HEK293 (cell line): Measurements from ENCODE around the gene SELENOM.

ENCODE experiments used
- CTCF ChIA-PET: fragments of 350-600 bp; formaldehyde crosslinking; extraction: SDS; loops from one replicate; lab custom pipeline; 2021; ENCODE audit warnings: antibody characterized with exemption; lab: Yijun Ruan, JAX
- POLR2A ChIA-PET: fragments of 300-600 bp; formaldehyde crosslinking; extraction: SDS; loops from one replicate; lab custom pipeline; 2020; ENCODE audit warnings: antibody characterized with exemption, inconsistent platforms; lab: Yijun Ruan, JAX
- H3K27ac ChIP-seq: fragments of 200-500 bp; sonication (Bioruptor generic); 2 replicates; pipeline ENCODE4 v1.5.1; 2014; ENCODE audit warnings: low read depth, low read length, control low read depth, inconsistent platforms; ENCODE audit errors: extremely low read depth
- H3K36me3 ChIP-seq, 2 experiments: fragments of 200-500 bp in 1 of 2; sonication (Bioruptor generic) in 1 of 2; 1 replicate in 1 of 2; 2 replicates in 1 of 2; pipeline ENCODE4 v1.5.1; 2014 to 2017; ENCODE audit warnings: inconsistent platforms in 2 of 2, low read length in 2 of 2; ENCODE audit not compliant: control insufficient read depth in 2 of 2, insufficient read depth in 1 of 2
- H3K4me1 ChIP-seq: fragments of 200-500 bp; sonication (Bioruptor generic); 2 replicates; pipeline ENCODE4 v1.5.1; 2014; ENCODE audit warnings: mild to moderate bottlenecking, low read length, inconsistent platforms; ENCODE audit not compliant: control insufficient read depth, insufficient read depth
- H3K4me3 ChIP-seq: 2 replicates; pipeline ENCODE4 v1.5.1; 2011; ENCODE audit warnings: low read depth, mild to moderate bottlenecking, control low read depth, low read length, moderate library complexity
- H3K9me3 ChIP-seq: fragments of 200-500 bp; sonication (Bioruptor generic); 2 replicates; pipeline ENCODE4 v1.5.1; 2014; ENCODE audit warnings: low read depth, low read length, inconsistent platforms; ENCODE audit not compliant: control insufficient read depth, insufficient read depth
- BCL11B ChIP-seq: fragments of 450-650 bp; formaldehyde crosslinking; IDR thresholded peaks from 2 replicates; pipeline ENCODE4 v1.5.1; 2016; ENCODE audit warnings: low read depth, missing biosample characterization, missing genetic modification characterization
- SP7 ChIP-seq: fragments of 450-650 bp; formaldehyde crosslinking; IDR thresholded peaks from 2 replicates; pipeline ENCODE4 v1.5.1; 2016; ENCODE audit warnings: missing biosample characterization, missing genetic modification characterization
- TRIM28 ChIP-seq: IDR thresholded peaks from 2 replicates; pipeline ENCODE4 v1.6.1; 2011; ENCODE audit warnings: low read length, control low read depth, borderline replicate concordance
- WT1 ChIP-seq: fragments of 450-650 bp; formaldehyde crosslinking; IDR thresholded peaks from 2 replicates; pipeline ENCODE4 v1.5.1; 2016; ENCODE audit warnings: missing biosample characterization, missing genetic modification characterization
- ZBTB6 ChIP-seq: fragments of 450-650 bp; formaldehyde crosslinking; IDR thresholded peaks from 2 replicates; pipeline ENCODE4 v1.5.1; 2017; ENCODE audit warnings: missing biosample characterization, missing genetic modification characterization
- ZNF449 ChIP-seq: fragments of 450-650 bp; formaldehyde crosslinking; IDR thresholded peaks from 2 replicates; pipeline ENCODE4 v1.5.1; 2017; ENCODE audit warnings: missing biosample characterization, mild to moderate bottlenecking, missing genetic modification characterization, moderate library complexity
- ZNF510 ChIP-seq: fragments of 450-650 bp; formaldehyde crosslinking; IDR thresholded peaks from 2 replicates; pipeline ENCODE4 v1.5.1; 2018; ENCODE audit warnings: mild to moderate bottlenecking, missing genetic modification characterization, missing biosample characterization; ENCODE audit not compliant: insufficient replicate concordance
- ZNF514 ChIP-seq: fragments of 450-650 bp; formaldehyde crosslinking; IDR thresholded peaks from 2 replicates; pipeline ENCODE4 v1.5.1; 2016; ENCODE audit warnings: missing biosample characterization, missing genetic modification characterization
- ZNF558 ChIP-seq: fragments of 450-650 bp; formaldehyde crosslinking; IDR thresholded peaks from 2 replicates; pipeline ENCODE4 v1.5.1; 2016; ENCODE audit warnings: missing biosample characterization, missing genetic modification characterization
- ZNF654 ChIP-seq: fragments of 450-650 bp; formaldehyde crosslinking; IDR thresholded peaks from 2 replicates; pipeline ENCODE4 v1.5.1; 2016; ENCODE audit warnings: low read depth, missing biosample characterization, missing genetic modification characterization
- ZNF670 ChIP-seq: fragments of 450-650 bp; formaldehyde crosslinking; IDR thresholded peaks from 2 replicates; pipeline ENCODE4 v1.5.1; 2016; ENCODE audit warnings: missing biosample characterization, missing genetic modification characterization, low read depth
- ZNF701 ChIP-seq: fragments of 450-650 bp; formaldehyde crosslinking; IDR thresholded peaks from 2 replicates; pipeline ENCODE4 v1.5.1; 2016; ENCODE audit warnings: missing biosample characterization, missing genetic modification characterization
- ZSCAN30 ChIP-seq: fragments of 450-650 bp; IDR thresholded peaks from 2 replicates; pipeline ENCODE4 v1.5.1; 2018; ENCODE audit warnings: missing biosample characterization, mild to moderate bottlenecking, missing genetic modification characterization, moderate library complexity
- TF ChIP-seq, protein P1 (sequence below): fragments of 450-650 bp; formaldehyde crosslinking; IDR thresholded peaks from 2 replicates; pipeline ENCODE4 v1.5.1; 2016; ENCODE audit warnings: missing biosample characterization, missing genetic modification characterization
- TF ChIP-seq, protein P2 (sequence below): fragments of 450-650 bp; formaldehyde crosslinking; IDR thresholded peaks from 2 replicates; pipeline ENCODE4 v1.5.1; 2016; ENCODE audit warnings: missing biosample characterization, missing genetic modification characterization

SELENOM gene

DNA sequence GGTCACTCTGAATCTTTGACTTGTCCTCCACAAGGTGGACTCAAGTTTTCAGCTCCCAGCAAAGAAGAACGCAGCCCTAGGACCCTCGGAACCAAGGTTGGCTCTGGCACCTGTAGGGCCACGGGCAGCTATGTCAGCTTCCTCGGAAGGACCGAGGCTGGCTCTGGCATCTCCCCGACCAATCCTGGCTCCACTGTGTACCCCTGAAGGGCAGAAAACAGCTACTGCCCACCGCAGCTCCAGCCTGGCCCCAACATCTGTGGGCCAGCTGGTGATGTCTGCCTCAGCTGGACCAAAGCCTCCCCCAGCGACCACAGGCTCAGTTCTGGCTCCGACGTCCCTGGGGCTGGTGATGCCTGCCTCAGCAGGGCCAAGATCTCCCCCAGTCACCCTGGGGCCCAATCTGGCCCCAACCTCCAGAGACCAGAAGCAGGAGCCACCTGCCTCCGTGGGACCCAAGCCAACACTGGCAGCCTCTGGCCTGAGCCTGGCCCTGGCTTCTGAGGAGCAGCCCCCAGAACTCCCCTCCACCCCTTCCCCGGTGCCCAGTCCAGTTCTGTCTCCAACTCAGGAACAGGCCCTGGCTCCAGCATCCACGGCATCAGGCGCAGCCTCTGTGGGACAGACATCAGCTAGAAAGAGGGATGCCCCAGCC is 17.6 kb upstream of the SELENOM start:
- H3K9me3 ChIP-seq: no peaks in the 10 kb centered on the region
- TF ChIP-seq ZSCAN30 (tag by site-specific recombination): no peak
- TF ChIP-seq ZBTB6 (tag by site-specific recombination): peak; percentile 75; the same call in 1 of the 2 replicates
- TF ChIP-seq, all 188 proteins: peak for 1
- Histone ChIP-seq H3K4me1 (0 out of 2 replicates have a peak, but pooled peaks cover 2% of the 10 kb centered on the region), H3K4me3 (no peak overlapping the region), H3K36me3 (peaks cover 0 to 8% of the 10 kb centered on the region in 2 experiments; a peak in 2 of 3 replicates), H3K27ac (no peak overlapping the region)
- CTCF ChIA-PET: interaction anchor here (0.7 to 1.2 kb wide), 4 partner anchors 10 to 43 kb away, joined by 3 to 6 read pairs (median 4); partner anchors contain the start of gene SELENOM
- POLR2A ChIA-PET: interaction anchor here (0.8 to 1.5 kb wide), 2 partner anchors 17 to 44 kb away, joined by 3 read pairs; partner anchors contain the start of genes SELENOM and SMTN

GRCh38 chr22:31124290-31124689 is 16.9 kb upstream of the SELENOM start:
- TF ChIP-seq ZNF670 (tag by site-specific recombination) (no peak), TRIM28 (no peak), SP7 (tag by site-specific recombination) (no peak), WT1 (tag by site-specific recombination) (no peak), BCL11B (tag by site-specific recombination) (no peak), ZNF510 (tag by site-specific recombination) (no peak), ZNF558 (tag by site-specific recombination) (no peak), ZNF449 (tag by site-specific recombination) (no peak), ZNF654 (no peak), ZNF701 (no peak), ZNF514 (tag by site-specific recombination) (no peak)
- TF ChIP-seq, protein P1, sequence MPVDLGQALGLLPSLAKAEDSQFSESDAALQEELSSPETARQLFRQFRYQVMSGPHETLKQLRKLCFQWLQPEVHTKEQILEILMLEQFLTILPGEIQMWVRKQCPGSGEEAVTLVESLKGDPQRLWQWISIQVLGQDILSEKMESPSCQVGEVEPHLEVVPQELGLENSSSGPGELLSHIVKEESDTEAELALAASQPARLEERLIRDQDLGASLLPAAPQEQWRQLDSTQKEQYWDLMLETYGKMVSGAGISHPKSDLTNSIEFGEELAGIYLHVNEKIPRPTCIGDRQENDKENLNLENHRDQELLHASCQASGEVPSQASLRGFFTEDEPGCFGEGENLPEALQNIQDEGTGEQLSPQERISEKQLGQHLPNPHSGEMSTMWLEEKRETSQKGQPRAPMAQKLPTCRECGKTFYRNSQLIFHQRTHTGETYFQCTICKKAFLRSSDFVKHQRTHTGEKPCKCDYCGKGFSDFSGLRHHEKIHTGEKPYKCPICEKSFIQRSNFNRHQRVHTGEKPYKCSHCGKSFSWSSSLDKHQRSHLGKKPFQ (tag by site-specific recombination): no peak
- TF ChIP-seq, protein P2, sequence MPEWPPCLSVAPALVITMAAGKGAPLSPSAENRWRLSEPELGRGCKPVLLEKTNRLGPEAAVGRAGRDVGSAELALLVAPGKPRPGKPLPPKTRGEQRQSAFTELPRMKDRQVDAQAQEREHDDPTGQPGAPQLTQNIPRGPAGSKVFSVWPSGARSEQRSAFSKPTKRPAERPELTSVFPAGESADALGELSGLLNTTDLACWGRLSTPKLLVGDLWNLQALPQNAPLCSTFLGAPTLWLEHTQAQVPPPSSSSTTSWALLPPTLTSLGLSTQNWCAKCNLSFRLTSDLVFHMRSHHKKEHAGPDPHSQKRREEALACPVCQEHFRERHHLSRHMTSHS (tag by site-specific recombination): no peak
- TF ChIP-seq, all 188 proteins: peak for 0
- no peak overlapping the region for H3K4me3 ChIP-seq
- no peak overlapping the region for H3K27ac ChIP-seq
- H3K4me1 ChIP-seq: 0 out of 2 replicates have a peak, but pooled peaks cover 2% of the 10 kb centered on the region
- ChIA-PET POLR2A (interaction anchor here (0.8 to 1.5 kb wide), 2 partner anchors 17 to 43 kb away, joined by 3 read pairs; partner anchors contain the start of genes SELENOM and SMTN), CTCF (interaction anchor here (0.7 to 1.2 kb wide), 4 partner anchors 9 to 42 kb away, joined by 3 to 6 read pairs (median 4); partner anchors contain the start of gene SELENOM)
- H3K9me3 ChIP-seq: no peaks in the 10 kb centered on the region
- peaks cover 0 to 8% of the 10 kb centered on the region in 2 experiments; a peak in 1 of 3 replicates for H3K36me3 ChIP-seq
